ENCODE results near the gene ZC3HAV1.

- TF ChIP-seq CTCF (IDR thresholded peaks at IDR 0.05) (no peak), POLR2A (IDR thresholded peaks at IDR 0.05) (no peak)
Observed at GRCh38 chr7:139106959-139107358, 2.6 kb downstream of the ZC3HAV1 start.
